Measurements from ENCODE around the gene OLR1.
A peak's percentile ranks its signal among the peaks of the same experiment; 100 is the strongest.
"Not testable (repeated sequence)": the region's sequence is repeated elsewhere in the genome, so short reads cannot be mapped to it uniquely, and the experiment has no call there.

OLR1 gene

GRCh38 chr12:10171973-10172728 lies at the start of gene OLR1:
Gene OLR1 (minus strand): TSS chr12:10172132. CDS start chr12:10172077, 55 bp downstream.
- no peak for DNase-seq (ENCODE audit: low read depth)

GRCh38 chr12:10220398-10221077 lies 48.6 kb upstream of the OLR1 start:
- DNase-seq (ENCODE audit: low read depth) = no peak

- no peak for DNase-seq (ENCODE audit: low read depth)
Observed at GRCh38 chr12:10218021-10218420, 46.1 kb upstream of the OLR1 start.

- not testable (repeated sequence) for DNase-seq (ENCODE audit: low read depth)
Observed at GRCh38 chr12:10215946-10216345, 44.0 kb upstream of the OLR1 start.

- DNase-seq (ENCODE audit: low read depth) = no peak
Observed at GRCh38 chr12:10215436-10215835, 43.5 kb upstream of the OLR1 start.

GRCh38 chr12:10214895-10215267 lies 42.9 kb upstream of the OLR1 start:
- no peak for DNase-seq (ENCODE audit: low read depth)

- DNase-seq (ENCODE audit: low read depth) = no peak
Observed at GRCh38 chr12:10214136-10214894, 42.4 kb upstream of the OLR1 start.

- DNase-seq (ENCODE audit: low read depth) = peak; percentile 51
Observed at GRCh38 chr12:10213168-10214135, 41.5 kb upstream of the OLR1 start.

GRCh38 chr12:10212739-10213131 lies 40.8 kb upstream of the OLR1 start, which contains the start of gene GABARAPL1:
Gene GABARAPL1 (plus strand): TSS chr12:10212877. CDS start chr12:10213130, 253 bp downstream.
- peak; percentile 67 for DNase-seq (ENCODE audit: low read depth)

- peak; percentile 63 for DNase-seq (ENCODE audit: low read depth)
Observed at GRCh38 chr12:10211940-10212738, 40.2 kb upstream of the OLR1 start.

GRCh38 chr12:10211101-10211939 lies 39.4 kb upstream of the OLR1 start:
- no peak for DNase-seq (ENCODE audit: low read depth)

GRCh38 chr12:10210225-10210624 lies 38.3 kb upstream of the OLR1 start:
- DNase-seq (ENCODE audit: low read depth) = no peak

- no peak for DNase-seq (ENCODE audit: low read depth)
Observed at GRCh38 chr12:10207136-10207535, 35.2 kb upstream of the OLR1 start.

- DNase-seq (ENCODE audit: low read depth) = no peak
Observed at GRCh38 chr12:10205220-10205807, 33.4 kb upstream of the OLR1 start.

- DNase-seq (ENCODE audit: low read depth) = not testable (repeated sequence)
Observed at GRCh38 chr12:10204495-10204894, 32.6 kb upstream of the OLR1 start.

GRCh38 chr12:10197879-10198278 lies 25.9 kb upstream of the OLR1 start:
- DNase-seq (ENCODE audit: low read depth) = no peak

GRCh38 chr12:10196210-10196609 lies 24.3 kb upstream of the OLR1 start:
- no peak for DNase-seq (ENCODE audit: low read depth)

GRCh38 chr12:10194160-10194670 lies 22.3 kb upstream of the OLR1 start:
- no peak for DNase-seq (ENCODE audit: low read depth)

- DNase-seq (ENCODE audit: low read depth) = no peak
Observed at GRCh38 chr12:10191865-10192264, 19.9 kb upstream of the OLR1 start.

Measured in stimulated activated CD8-positive, alpha-beta memory T cell treated with anti-CD3 and anti-CD28 coated beads, Interleukin-15, amount 100 ng/mL, for 24 hours (primary cell).